DMS114 treated with DMSO at 0.1 percent for 48 hours (cell line): Measurements from ENCODE around the gene RERE.
A peak's percentile ranks its signal among the peaks of the same experiment; 100 is the strongest.
"Not testable (repeated sequence)": the region's sequence is repeated elsewhere in the genome, so short reads cannot be mapped to it uniquely, and the experiment has no call there.

ENCODE experiments used
- DNase-seq: peaks from one replicate; lab custom pipeline; 2025; ENCODE audit not compliant: unreplicated experiment; lab: John Stamatoyannopoulos, UW

The RERE gene

DNA sequence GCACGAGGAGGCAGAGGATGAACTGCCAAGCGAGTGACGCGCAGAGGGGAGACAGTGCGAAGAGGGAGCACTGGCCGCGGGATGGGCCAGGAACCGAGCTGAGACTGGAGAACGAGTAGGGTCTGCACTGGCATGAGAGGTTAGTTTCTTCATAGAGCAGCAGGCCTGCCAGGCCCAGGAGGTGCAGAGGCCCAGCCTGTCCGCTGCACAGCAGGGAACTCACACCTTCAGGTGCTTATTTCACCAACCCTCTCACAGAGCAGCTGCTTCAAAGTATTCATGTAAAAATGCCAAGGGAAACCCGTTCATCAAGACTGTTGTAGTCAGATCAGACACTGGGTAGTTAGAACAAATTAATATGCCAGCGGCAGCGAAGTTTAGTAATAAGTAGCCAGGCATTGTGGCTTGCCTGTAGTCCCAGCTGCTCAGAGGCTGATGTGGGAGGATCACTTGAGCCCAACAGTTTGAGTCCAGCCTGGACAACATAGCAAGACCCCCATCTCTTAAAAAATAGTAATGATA is 355.0 kb downstream of the RERE start:
- no peak for DNase-seq

DNA sequence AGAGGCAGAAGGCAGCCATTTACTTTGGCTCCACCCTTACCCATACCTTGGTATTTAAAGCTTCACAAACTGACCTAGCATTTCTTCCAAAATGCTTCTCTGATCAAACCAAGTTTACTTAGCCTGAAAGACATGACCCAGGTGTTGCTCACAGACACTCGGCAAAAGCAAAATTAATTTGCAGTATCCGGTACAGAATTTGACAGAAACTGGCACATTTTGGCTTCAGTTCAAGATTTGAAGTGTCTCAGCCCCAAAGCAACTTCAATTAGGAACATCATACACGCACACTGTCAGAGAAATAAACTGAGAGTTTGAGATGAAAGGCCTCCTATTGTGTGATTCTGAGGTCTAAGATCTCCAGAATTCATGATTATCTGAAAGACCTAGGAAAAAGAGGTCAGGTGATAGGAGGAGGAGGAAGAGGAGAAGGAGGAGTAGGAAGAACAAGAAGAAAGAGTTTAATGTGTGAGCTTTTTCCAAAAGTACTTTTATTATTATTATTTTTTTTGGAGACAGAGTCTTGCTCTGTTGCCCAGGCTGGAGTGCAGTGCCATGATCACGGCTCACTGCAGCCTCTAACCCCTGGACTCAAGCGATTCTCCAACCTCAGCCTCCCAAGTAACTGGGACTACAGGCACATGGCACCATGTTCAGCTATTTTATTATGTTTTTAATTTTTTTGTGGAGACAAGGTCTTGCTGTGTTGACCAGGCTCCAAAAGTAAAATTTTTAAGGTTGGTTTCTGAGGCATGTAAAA is 355.9 kb downstream of the RERE start:
- no peak for DNase-seq

DNA sequence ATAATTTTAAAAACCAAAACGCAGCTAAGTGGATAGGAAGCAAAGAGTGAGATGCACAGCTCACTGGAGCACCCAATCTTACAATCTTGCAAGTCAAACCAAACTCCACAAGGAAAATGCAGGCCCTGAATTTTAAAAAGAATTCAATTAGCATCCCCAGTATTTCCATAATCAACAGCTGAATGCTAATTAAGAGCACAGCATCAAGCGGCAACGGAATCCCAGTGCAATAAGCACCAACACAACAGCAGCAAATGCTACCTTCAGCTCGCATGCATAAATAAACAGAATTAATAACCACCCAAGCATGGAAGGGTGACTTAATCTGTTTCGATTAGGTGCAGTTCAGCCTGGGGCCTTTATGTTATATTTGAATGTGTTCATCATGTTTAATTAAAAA is 356.7 kb downstream of the RERE start:
- DNase-seq = no peak

DNA sequence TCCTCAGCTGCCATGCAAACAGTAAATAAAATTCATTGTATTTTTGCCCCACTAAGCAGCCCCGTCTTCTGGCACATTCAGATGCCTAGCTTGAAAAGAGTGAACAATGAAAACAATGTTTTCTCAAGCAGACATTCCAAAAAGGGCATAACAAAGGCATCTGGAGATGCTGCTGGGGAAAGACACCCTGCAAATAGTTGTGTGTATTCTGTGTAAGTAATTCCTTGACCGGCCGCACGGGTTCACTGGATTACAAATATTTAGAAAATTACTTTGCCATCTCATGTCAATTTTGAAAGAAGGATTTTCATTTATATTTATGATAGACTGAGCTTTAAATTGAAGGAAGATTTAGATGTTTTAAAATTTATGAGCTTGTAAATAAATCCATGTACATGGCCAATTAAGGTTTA is 357.3 kb downstream of the RERE start:
- peak; percentile 37 for DNase-seq

DNA sequence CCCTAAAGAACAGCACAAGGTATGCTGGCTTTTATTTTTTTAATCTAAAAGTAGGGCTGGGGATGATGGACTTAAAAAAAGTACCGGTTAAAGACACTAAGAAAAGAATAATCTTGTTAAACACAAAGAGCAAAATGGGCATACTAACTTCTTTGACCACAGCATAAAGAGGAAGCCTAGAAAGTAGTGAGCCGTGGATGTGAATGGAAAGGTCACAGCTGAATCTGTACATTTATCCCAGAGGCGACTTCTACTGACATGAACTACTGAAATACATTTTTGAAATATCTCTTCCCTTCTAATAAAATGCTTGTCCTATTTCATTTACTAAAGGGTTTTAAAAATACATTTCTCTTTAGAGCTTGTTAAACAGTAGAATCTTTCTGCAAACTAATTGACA is 358.8 kb downstream of the RERE start:
- no peak for DNase-seq

DNA sequence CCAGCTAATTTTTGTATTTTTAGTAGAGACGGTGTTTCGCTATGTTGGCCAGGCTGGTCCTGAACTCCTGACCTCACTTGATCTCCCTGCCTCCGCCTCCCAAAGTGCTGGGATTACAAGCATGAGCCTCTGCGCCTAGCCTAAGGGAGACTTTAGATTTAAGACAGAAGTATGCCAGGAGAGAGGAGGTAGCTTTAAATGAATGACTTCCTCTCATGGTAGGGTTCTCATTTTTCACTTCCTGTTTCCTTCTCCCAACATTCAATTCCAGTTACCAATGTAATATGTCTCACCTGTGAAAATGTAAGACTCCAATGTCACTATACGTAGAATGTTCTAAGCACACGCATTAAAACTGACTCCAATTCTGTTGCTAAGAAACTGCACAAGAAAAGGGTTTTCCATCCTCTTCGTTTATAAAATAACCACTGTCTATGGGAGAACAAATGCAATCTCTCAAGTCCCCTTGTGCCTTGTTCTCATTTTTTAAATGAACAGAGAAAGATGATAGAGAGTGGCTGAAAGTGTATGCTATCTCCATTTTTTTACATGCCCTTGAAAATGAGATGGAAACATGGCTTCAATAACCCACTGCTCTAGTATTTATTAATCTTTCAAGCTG is 359.6 kb downstream of the RERE start:
- no peak for DNase-seq

DNA sequence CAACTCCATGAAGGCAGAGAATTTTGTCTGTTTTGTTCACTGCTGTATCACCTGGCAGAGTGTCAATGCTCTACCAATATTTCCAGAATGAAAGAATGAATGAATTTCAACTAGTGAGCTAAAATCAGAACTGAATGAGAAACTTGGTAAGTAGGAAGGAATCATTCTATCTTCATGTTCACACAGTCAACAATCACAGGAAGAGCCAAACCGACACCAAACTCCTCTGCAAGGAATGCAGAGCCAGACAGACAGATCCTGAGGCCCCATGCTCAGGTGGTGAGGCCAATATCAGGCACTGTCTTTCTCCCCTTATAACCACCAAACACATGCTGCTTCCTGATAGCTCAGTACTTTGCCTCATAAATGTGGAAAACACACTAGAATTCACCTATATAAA is 360.4 kb downstream of the RERE start:
- DNase-seq = no peak

DNA sequence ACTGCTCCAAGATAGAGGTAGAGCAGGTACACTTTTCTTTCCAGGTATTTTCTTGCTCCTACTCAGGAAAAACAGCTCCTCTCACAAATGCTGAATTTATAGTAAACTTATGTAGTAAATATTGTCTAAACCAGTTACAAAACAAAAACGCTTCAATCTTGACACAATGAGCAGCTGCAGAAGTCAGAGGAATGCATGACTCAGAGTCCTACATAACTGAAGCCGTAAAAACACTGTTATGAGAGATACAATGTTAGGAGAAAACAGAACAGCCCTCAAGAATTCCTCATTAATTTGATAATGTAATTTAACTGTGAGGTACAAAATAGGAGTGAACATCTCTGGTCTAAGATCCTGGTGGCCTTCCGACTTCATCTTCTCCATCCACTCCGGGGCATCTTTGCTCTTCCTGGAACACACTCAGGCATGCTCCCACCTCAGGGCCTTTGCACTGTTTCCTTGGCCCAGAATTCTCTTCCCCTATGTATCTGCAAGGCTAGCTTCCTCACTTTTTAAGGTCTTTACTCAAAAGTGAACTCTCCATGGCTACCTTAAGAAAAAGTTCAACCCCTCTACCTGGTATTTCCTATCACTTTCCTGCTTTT is 361.0 kb downstream of the RERE start:
- no peak for DNase-seq

DNA sequence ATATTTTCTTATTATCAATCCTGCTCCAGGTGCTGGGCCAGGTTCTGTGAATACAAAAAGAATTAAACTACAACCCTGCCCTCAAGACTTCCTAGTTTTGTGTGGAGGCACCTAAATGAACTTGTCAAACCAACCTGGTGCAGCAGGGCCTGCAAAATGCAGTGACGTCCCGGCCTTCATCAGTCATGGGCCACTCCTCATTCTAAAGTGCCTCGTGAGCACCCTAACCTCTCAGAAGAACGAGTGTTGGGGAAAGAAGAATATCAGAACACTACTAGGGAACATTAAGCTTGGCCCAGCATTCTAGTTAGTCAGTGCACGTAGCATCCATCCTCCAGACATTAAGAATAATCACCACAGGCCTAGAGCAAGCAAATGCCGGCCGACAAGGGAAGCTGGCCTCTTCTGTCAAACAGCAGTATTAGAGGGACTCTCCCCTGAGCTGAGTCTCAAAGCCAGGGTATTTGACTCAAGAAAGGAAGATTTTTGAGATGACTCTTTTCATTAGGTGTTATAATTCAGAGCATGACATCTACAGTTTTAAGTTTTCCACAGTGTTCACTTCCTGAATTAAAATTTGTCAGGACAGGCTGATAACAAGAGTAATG is 361.6 kb downstream of the RERE start:
- no peak for DNase-seq

DNA sequence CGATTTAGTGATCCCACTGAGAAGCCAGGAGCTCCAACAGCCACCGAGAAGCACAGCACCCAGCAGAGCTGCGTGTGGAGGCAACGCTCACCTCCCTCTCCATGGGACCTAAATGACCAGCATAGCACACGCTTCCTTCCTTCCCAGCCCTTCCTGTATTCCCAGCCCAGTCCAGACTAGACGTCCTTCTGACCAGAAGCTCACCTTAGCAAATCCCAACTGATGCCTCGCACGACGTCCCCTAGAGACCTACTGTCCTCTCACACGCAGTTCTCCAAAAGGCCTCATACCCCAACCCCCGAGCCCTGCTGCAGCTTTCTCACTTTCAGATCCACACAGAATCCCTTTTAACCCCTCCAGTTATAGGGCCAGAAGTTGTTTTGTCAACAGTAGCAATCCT is 367.1 kb downstream of the RERE start:
- DNase-seq = no peak

DNA sequence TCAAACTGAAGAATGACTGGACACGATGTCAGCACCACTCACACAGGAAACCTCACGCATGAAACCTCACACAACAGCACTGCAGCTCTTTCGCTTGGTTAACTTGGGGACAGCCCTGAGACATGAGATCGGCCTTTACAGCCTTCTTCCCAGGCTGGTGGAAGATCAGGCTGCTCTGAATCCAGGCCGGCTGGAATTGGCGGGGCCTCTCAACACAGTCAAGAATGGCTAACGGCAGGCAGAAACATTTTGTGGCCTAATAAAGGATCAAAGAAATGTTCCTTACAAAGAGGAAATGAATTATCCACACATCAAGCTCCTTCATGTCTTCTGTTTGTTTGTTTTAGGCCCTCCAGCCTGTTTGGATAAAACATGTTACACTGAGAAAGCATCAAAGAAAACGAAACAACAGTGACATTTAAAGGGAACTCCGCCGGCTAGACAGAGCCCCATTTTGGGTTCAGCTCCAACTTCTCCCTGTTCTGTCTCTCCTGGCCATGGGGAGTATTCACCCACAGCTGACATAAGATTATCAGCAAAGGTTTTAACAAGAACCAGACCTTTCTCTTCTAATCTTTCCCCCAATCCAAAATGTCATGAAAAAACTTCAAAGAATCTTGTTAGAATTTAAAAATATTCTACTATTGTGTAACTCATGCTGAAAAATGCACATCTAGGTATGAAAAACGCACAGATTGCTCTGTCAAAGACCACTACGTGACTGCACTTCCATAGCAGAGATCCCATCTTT is 368.4 kb downstream of the RERE start:
- DNase-seq = no peak

DNA sequence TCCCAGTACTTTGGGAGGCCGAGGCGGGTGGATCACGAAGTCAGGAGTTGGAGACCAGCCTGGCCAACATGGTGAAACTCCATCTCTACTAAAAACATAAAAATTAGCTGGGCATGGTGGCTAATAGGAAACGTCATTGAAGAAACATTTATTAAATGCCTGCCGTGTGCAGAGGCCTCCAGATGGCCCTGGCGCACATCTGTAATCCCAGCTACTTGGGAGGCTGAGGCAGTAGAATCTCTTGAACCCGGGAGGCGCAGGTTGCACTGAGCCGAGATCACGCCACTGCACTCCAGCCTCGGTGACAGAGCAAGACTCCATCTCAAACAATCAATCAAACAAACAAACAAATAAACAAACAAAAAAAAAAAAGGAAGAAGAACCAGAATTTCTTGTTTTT is 368.9 kb downstream of the RERE start:
- DNase-seq = not testable (repeated sequence)

DNA sequence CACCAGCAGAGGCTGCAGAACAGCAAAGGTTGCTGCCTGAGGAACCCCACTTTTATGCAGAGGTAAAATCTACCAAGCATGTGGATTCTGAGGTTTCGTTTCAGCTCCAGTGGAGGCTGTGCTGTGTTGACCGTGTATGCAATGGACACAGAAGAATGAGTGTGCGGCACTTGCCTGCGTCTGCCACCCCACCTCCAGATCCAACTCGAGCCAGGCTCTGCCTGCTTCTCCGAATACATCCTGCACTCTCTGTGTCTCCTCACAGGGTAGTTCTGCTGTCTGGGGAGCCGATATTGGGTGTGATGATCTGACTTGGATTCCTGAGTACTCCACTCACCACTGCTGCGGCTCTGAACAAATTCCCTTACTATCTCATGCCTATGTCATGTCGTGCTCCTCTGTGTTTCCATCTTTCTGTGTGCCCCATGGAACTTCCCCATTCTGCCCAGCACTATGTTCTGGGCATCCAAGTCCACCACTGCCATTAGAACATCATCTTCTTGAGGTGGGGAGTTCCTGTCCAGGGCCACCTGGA is 369.8 kb downstream of the RERE start:
- DNase-seq = no peak

DNA sequence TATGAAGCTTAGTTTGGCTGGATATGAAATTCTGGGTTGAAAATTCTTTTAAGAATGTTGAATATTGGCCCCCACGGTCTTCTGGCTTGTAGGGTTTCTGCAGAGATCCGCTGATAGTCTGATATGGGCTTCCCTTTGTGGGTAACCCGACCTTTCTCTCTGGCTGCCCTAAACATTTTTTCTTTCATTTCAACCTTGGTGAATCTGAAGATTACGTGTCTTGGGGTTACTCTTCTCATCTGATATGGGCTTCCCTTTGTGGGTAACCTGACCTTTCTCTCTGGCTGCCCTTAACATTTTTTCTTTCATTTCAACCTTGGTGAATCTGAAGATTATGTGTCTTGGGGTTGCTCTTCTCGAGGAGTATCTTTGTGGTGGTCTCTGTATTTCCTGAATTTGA is 371.3 kb downstream of the RERE start:
- not testable (repeated sequence) for DNase-seq

DNA sequence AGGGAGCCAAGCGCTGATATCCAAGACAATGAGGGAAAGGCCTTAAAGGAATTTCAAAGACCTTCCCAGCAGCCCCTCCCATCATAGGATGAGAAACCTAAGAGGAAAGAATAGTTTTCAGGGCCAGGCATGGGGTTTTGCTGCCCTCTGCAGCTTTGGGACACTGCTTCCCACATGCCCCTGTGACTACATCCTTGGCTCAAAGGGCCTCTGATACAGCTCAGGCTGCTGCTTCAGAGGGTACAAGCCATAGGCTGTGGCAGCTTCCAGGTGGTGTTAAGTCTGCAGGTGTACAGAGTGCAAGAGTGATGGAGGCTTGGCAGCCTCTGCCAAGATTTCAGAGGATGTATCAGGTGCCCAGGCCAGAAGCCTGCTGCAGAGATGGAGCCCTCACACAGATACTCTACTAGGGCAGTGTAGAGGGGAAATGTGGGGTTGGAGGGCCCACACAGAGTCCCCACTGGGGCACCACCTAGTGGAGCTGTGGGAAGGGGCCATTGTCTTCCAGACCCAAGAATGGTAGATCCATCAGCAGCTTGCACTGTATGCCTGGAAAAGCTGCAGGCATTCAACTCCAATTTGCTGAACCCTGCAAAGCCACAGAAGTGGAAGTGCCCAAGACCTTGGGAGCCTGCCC is 373.8 kb downstream of the RERE start:
- no peak for DNase-seq

DNA sequence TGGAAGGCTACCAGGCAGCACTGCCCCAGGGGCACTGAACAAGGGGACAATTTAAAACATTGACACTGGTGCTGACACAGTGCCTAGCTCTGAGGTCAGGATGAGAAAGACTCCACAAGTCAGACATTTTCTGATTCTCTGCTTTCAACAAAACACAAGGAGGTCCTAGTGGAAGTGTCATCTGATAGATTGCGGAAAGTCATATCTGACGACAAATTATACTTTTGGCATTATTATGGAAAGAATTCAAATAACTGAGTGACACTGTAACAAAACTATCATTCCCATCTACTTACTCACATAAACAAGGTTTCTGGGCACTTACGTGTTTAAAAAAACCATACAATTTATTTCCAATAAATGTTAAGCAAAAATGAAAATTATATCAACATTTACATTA is 376.0 kb downstream of the RERE start:
- DNase-seq = no peak

DNA sequence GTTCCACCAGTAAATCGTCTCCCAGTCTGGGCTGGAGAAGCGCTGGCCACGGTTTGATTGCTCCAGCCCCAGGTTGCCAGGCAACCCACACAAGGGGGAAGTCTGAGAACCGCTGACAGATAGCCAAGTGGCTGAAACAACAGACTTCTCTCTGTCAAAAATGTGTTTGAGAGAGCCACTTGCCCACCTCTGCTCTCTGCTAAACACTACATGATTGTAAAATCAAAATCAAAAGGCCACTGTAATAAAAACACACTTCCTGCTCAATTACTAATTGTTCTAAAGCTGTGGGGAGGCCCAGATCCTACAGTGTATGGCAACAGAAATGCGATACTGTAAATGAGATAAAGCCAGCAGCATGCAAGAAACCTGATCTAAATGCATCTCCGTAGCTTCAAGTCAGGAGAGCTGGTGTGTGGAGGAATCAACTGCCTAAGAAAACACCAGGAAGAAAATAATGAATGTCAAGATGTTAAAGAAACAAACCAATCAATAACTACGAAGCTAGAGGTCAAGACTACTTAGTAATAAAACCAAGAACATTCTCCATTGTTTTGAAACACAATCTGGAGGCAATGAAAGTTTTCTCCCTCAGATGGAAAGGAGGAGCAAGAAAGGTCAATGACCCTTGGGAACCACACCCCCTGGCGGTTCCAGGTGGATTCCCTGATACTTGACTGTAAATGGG is 378.3 kb downstream of the RERE start:
- no peak for DNase-seq

DNA sequence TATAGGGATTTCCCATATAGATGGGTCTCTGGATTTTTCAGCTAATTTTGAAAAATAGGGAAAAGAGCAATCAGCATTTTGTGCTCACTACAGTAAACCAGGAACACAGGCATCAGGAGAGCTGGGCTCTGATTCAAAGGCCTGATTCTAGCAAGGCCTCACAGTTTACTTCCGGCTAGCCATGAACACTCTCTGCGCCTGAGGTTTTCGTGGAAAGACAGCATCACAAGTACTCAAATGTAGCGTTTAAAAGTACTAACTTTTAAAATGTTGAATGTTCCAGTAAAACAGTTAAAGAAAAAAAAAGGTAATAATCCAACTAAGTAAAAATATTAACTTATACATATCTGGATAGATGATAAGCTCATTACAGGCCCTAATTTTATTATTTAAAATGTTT is 379.0 kb downstream of the RERE start:
- DNase-seq = no peak

DNA sequence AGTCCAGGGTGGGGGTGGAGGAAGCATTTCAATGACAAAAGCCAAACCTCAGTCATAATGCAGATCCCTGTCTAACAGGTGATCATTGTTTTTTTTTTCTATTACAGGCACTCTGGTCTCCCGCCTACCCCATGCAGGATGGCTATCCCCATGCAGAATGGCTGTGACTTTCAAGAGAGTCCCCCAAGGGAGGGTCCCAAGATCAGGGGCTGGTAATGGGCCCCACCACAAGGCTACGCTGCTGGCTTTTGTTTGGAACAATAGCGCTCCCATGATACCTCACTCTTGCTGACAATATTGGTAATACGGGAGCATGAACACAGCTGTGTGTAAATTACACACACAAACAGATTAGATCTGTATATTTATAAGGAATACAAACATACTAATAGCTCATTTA is 380.1 kb downstream of the RERE start:
- DNase-seq = no peak

DNA sequence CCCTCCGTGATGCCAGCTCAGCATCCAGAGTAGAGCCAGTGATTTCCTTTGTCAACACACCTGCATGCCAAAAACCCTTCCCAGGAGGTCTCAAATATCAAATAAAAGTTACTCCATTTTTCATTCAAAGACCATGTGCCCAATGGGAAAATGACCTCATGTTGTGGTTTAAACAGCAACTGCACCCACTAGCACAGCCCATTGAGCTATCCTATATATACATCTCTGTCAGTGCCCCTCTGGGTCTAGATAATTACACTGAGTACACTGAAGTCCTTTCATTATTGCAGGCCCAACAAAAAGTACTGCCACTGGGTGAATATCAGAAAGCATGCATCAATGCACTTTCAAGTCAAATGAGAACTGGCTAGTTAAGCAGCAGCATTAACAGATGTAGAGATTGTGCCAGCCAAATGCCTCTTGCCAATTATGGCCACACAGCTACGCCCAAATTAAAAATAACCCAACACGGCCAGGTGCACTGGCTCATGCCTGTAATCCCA is 381.8 kb downstream of the RERE start:
- no peak for DNase-seq
